NCI-H1417 (cell line): ENCODE measurements around the gene MUC13.

ENCODE experiments used
- DNase-seq, 3 experiments: peaks; one replicate each; lab custom pipeline; 2025; lab: John Stamatoyannopoulos, UW

Gene MUC13

GRCh38 chr3:124942613-124943012 is 8.1 kb upstream of the MUC13 start:
- no peak for DNase-seq

- no peak for DNase-seq
Measured at GRCh38 chr3:124941771-124942170, 7.2 kb upstream of the MUC13 start.

GRCh38 chr3:124939661-124940060 is 5.1 kb upstream of the MUC13 start:
- no peak for DNase-seq

- no peak for DNase-seq
Measured at GRCh38 chr3:124938896-124939295, 4.3 kb upstream of the MUC13 start.

- no peak for DNase-seq
Measured at GRCh38 chr3:124937049-124937448, 2.5 kb upstream of the MUC13 start.

- peak in 1 of 3 experiments; percentile 17 for DNase-seq
Measured at GRCh38 chr3:124935794-124936542, 1.4 kb upstream of the MUC13 start.

- no peak for DNase-seq
Measured at GRCh38 chr3:124935264-124935663, 713 bp upstream of the MUC13 start.

- DNase-seq = peak in 2 of 3 experiments; percentile 54 to 74
Measured at GRCh38 chr3:124928333-124929202, 6.0 kb downstream of the MUC13 start.

GRCh38 chr3:124927574-124928045 is 6.9 kb downstream of the MUC13 start:
- peak in 1 of 3 experiments; percentile 58 for DNase-seq

- no peak for DNase-seq
Measured at GRCh38 chr3:124926426-124927101, 8.0 kb downstream of the MUC13 start.

- DNase-seq = no peak
Measured at GRCh38 chr3:124924741-124925140, 9.8 kb downstream of the MUC13 start.

- peak in 1 of 3 experiments; percentile 15 for DNase-seq
Measured at GRCh38 chr3:124923833-124924232, 10.7 kb downstream of the MUC13 start.

GRCh38 chr3:124920718-124921117 is 13.8 kb downstream of the MUC13 start:
- no peak for DNase-seq

GRCh38 chr3:124919756-124920155 is 14.8 kb downstream of the MUC13 start:
- DNase-seq = no peak

GRCh38 chr3:124918524-124918923 is 16.0 kb downstream of the MUC13 start:
- DNase-seq = no peak

GRCh38 chr3:124916837-124917409 is 17.6 kb downstream of the MUC13 start:
- DNase-seq = no peak

GRCh38 chr3:124915254-124915653 is 19.3 kb downstream of the MUC13 start:
- DNase-seq = no peak

GRCh38 chr3:124907957-124908356 is 26.6 kb downstream of the MUC13 start:
- DNase-seq = no peak

GRCh38 chr3:124904835-124905492 is 29.6 kb downstream of the MUC13 start:
- no peak for DNase-seq

GRCh38 chr3:124903896-124904834 is 30.4 kb downstream of the MUC13 start:
- DNase-seq = no peak
